D341Med (cell line): ENCODE data around the gene SDCBP2.

Experiments used
- DNase-seq: peaks from one replicate; pipeline ENCODE4 v3.0.0; 2012; ENCODE audit warnings: low spot score

The SDCBP2 gene

GRCh38 chr20:1272368-1273100, 56.4 kb downstream of the SDCBP2 start:
- no peak for DNase-seq

GRCh38 chr20:1269850-1270249, 59.1 kb downstream of the SDCBP2 start:
- DNase-seq, result no peak

GRCh38 chr20:1269235-1269634, 59.7 kb downstream of the SDCBP2 start:
- DNase-seq, result no peak

GRCh38 chr20:1267809-1268374, 61.0 kb downstream of the SDCBP2 start:
- DNase-seq, result no peak

- DNase-seq, result no peak
Observed at GRCh38 chr20:1267161-1267560, 61.8 kb downstream of the SDCBP2 start.

- peak; percentile 52 for DNase-seq
Observed at GRCh38 chr20:1266167-1266973, 62.6 kb downstream of the SDCBP2 start, which contains the start of gene SNPH. Gene SNPH, plus strand, starts transcription at chr20:1266294. Its CDS starts 29,946 bp downstream, at chr20:1296240.

GRCh38 chr20:1265916-1266166, 63.1 kb downstream of the SDCBP2 start:
- no peak for DNase-seq

GRCh38 chr20:1265226-1265915, 63.6 kb downstream of the SDCBP2 start:
- no peak for DNase-seq

- DNase-seq, result no peak
Observed at GRCh38 chr20:1264727-1265126, 64.2 kb downstream of the SDCBP2 start.

- DNase-seq, result no peak
Observed at GRCh38 chr20:1263853-1264252, 65.1 kb downstream of the SDCBP2 start.
